Daoy (cell line): ENCODE data around the gene RNPEPL1. TPM values are rescaled to one million over a fixed set of nuclear protein-coding genes. Genes with fewer than 3 reads are reported as not detected.

Experiments used
- DNase-seq: peaks from one replicate; pipeline ENCODE4 v3.0.0-alpha.2; 2015; ENCODE audit warnings: low read depth
- total RNA-seq: library from RNA; depleted of rRNA; stranded (reverse); fragments of >200 nt; shearing (Covaris generic); gene quantifications from 2 replicates; pipeline ENCODE4 v1.2.3, GENCODE V29; 2014

RNPEPL1 gene
- total RNA-seq, 1 experiment from 2014 or later, result 2.3 TPM

GRCh38 chr2:240576436-240577205 is 8.3 kb downstream of the RNPEPL1 start:
- no peak for DNase-seq

GRCh38 chr2:240577281-240578109 is 9.2 kb downstream of the RNPEPL1 start:
- DNase-seq, result no peak

GRCh38 chr2:240578110-240578450 is 9.8 kb downstream of the RNPEPL1 start:
- DNase-seq, result no peak

GRCh38 chr2:240578488-240578887 is 10.2 kb downstream of the RNPEPL1 start:
- DNase-seq, result no peak

GRCh38 chr2:240579071-240579762 is 10.9 kb downstream of the RNPEPL1 start:
- DNase-seq, result no peak

GRCh38 chr2:240579771-240580614 is 11.7 kb downstream of the RNPEPL1 start:
- DNase-seq, result peak; percentile 84

- DNase-seq, result no peak
Observed at GRCh38 chr2:240581811-240582210, 13.5 kb downstream of the RNPEPL1 start.

GRCh38 chr2:240582781-240583180 is 14.5 kb downstream of the RNPEPL1 start:
- DNase-seq, result no peak

- DNase-seq, result no peak
Observed at GRCh38 chr2:240583774-240584173, 15.5 kb downstream of the RNPEPL1 start.

- DNase-seq, result peak; percentile 72
Observed at GRCh38 chr2:240584486-240585031, 16.3 kb downstream of the RNPEPL1 start.

GRCh38 chr2:240585101-240585500 is 16.8 kb downstream of the RNPEPL1 start:
- DNase-seq, result no peak

- no peak for DNase-seq
Observed at GRCh38 chr2:240585681-240586197, 17.5 kb downstream of the RNPEPL1 start.

- peak; percentile 98 for DNase-seq
Observed at GRCh38 chr2:240586198-240586918, 18.1 kb downstream of the RNPEPL1 start, which contains the start of gene CAPN10. Gene CAPN10, plus strand, starts transcription at chr2:240586734. Its CDS starts 178 bp downstream, at chr2:240586912.

GRCh38 chr2:240586919-240587800 is 18.9 kb downstream of the RNPEPL1 start:
- DNase-seq, result peak; percentile 35

- DNase-seq, result no peak
Observed at GRCh38 chr2:240588006-240588655, 19.8 kb downstream of the RNPEPL1 start.

- DNase-seq, result no peak
Observed at GRCh38 chr2:240588669-240589068, 20.4 kb downstream of the RNPEPL1 start.

GRCh38 chr2:240589375-240589774 is 21.1 kb downstream of the RNPEPL1 start:
- DNase-seq, result no peak

GRCh38 chr2:240589850-240590525 is 21.7 kb downstream of the RNPEPL1 start:
- DNase-seq, result no peak
